Measurements from ENCODE around the gene SULF2.

GRCh38 chr20:47729472-47729871 lies 55.8 kb downstream of the SULF2 start:
- TF ChIP-seq CTCF (CRISPR knock-in tag; IDR thresholded peaks at IDR 0.05) (no peak), ZNF792 (CRISPR knock-in tag; IDR thresholded peaks at IDR 0.05) (no peak), HOMEZ (CRISPR knock-in tag; IDR thresholded peaks at IDR 0.05; ENCODE audit: low read depth) (no peak), PHF21A (CRISPR knock-in tag; IDR thresholded peaks at IDR 0.05) (no peak), SRF (IDR thresholded peaks at IDR 0.05; ENCODE audit: low read depth, low read length) (no peak), RFXANK (CRISPR knock-in tag; IDR thresholded peaks at IDR 0.05) (no peak), ZFP36 (IDR thresholded peaks at IDR 0.05; ENCODE audit: borderline replicate concordance, low read depth, low read length, partially characterized antibody) (no peak)

Data from HepG2 (cell line).